Right ventricle myocardium superior (tissue), 1 donor: ENCODE data around the gene ATP8B2. TPM values are rescaled to one million over a fixed set of nuclear protein-coding genes. Genes with fewer than 3 reads are reported as not detected.
"Not testable (repeated sequence)": the region's sequence is repeated elsewhere in the genome, so short reads cannot be mapped to it uniquely, and the experiment has no call there.

Experiments used
- ATAC-seq: fragments of 200-7000 bp; cut with Tn5 transposase; one replicate; pipeline ENCODE4 v1.9.1; 2020; ENCODE audit warnings: mild to moderate bottlenecking; ENCODE audit not compliant: poor library complexity
- DNase-seq: peaks from one replicate; pipeline ENCODE4 v3.0.0-alpha.2; 2020
- intact Hi-C: fragments of 100-400 bp; cut with DNase I; formaldehyde crosslinking; loops from one replicate; pipeline ENCODE4 v1.11.2; 2022
- total RNA-seq: library from RNA; stranded (reverse); fragmentation: NEBNext Ultra II Directional; extraction: Animal tissue kit (Norgen Biotek cat#: 25700); gene quantifications from one replicate; pipeline ENCODE4 v1.2.1, GENCODE V29; 2021
- donor health status: DM: no; HTN: yes; CAD: no; lungs with severe emphysema.

ATP8B2 gene
- total RNA-seq, 1 donor from 2014 or later: 11.0 TPM

DNA sequence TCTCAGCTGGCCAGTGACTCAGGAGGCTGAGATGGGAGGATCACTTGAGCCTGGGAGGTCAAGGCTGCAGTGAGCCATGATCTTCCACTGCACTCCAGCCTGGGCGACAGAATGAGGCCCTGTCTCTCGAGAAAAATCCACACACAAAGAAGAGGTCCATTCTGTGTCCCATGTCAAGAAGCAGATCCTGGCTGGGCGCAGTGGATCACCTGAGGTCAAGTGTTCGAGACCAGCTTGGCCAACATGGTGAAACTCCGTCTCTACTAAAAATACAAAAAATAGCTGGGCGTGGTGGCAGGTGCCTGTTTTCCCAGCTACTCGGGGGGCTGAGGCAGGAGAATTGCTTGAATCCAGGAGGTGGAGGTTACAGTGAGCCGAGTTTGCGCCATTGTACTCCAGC, 16.0 kb downstream of the ATP8B2 start:
- intact Hi-C loops, DNase-seq, ATAC-seq: not testable (repeated sequence)

DNA sequence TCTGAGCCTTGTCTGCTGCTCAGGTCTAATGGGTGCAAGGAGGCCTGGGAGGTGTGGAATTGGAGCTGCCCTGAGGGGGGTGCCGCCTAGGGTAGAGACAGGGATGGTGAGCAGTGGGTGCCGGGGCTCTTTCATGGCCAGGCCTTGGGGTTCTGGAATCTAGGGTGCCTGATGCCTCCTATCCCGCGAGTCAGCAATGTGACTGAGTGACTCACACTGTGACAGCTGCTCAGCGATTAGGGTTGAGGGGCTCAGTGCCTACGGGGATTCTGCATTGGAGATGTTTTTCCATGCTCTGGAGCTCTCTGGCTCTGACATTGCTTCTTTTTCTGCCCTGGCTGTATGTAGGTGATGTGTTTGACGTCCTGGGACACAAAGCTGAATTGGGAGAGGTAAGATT, 16.8 kb downstream of the ATP8B2 start:
- DNase-seq (no peak), ATAC-seq (no peak)
- intact Hi-C loops: no loop called here

DNA sequence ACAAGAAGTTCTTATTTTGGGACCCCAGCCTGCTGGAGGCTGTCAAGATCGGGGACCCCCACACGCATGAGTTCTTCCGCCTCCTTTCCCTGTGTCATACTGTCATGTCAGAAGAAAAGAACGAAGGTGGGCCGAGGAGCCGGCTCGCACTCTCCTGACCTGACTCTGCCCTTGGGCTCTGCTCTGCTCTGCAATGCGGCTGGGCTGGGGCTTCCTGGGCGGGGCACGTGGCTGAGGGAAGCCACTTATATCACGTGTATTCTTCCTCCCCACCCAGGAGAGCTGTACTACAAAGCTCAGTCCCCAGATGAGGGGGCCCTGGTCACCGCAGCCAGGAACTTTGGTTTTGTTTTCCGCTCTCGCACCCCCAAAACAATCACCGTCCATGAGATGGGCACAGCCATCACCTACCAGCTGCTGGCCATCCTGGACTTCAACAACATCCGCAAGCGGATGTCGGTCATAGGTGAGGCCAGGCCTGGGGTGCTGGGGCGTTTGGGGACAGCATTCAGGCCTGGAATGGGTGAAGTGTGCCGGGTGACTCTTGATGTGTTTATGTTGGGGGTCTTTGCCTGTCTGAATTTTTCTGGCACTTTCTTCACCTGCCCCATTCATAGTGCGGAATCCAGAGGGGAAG, 17.6 kb downstream of the ATP8B2 start:
- intact Hi-C loops: no loop called here
- ATAC-seq (peak; percentile 44), DNase-seq (peak; percentile 65)

DNA sequence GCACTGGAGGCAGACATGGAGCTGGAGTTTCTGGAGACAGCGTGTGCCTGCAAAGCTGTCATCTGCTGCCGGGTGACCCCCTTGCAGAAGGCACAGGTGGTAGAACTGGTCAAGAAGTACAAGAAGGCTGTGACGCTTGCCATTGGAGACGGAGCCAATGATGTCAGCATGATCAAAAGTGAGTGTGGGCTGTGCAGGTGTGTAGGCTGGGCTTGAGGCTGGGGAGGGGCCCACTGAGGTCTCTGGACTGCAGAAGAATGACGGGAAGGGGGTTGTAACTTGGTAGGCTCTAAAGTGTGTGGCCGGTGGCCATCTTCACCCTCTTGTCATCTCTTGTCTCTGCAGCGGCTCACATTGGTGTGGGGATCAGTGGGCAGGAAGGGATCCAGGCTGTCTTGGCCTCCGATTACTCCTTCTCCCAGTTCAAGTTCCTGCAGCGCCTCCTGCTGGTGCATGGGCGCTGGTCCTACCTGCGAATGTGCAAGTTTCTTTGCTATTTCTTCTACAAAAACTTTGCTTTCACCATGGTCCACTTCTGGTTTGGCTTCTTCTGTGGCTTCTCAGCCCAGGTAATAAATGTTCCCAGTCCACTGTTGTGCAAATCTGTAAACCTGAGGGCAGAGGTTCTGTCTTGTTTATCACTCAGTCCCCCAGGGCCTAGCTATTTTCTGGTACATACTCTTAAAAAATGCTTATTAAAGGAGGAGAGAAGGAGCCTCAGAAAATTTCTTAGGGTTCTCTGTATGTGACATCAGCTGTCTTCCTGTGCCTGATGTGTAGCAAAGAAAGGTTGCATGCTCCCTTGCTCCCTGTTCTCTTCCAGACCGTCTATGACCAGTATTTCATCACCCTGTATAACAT, 19.9 kb downstream of the ATP8B2 start:
- intact Hi-C loops: no loop called here
- DNase-seq (peak; percentile 55), ATAC-seq (no peak)

DNA sequence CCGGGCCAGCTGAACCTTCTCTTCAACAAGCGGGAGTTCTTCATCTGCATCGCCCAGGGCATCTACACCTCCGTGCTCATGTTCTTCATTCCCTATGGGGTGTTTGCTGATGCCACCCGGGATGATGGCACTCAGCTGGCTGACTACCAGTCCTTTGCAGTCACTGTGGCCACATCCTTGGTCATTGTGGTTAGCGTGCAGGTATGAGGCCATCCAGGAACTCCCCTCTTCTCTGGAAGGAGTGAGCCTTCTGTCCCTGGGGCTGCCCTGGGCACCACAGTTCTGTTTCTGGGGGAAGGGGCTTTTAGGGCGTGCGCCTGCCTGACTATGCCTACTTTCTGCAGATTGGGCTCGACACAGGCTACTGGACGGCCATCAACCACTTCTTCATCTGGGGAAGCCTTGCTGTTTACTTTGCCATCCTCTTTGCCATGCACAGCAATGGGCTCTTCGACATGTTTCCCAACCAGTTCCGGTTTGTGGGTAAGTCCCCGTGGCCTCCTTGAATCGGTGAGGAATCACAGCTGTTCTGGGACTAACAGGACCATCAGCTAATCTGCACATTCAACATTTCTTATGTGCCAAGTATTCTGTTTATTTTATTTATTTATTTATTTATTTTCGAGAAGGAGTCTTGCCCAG, 21.1 kb downstream of the ATP8B2 start:
- intact Hi-C loops: no loop called here
- DNase-seq: peak; percentile 14
- no peak for ATAC-seq

DNA sequence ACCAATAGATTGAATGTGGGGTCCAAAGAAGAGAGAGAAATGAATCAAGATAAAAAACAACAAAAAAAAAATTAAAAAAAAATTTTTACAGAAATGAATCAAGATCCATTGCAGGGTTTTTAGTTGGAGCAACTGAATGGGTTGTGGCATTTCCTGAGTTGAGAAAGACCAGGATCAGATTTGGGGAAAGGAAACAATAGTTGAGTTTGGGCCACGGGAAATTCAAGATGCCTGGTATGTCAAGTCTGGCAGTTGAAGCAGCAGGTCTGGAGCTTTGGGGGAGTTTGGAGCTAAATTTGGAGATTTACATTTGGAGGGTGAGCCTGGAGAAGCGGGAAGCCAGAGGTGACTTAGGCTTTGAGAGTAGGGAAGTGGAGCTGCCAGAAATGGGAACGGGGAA, 22.6 kb downstream of the ATP8B2 start:
- intact Hi-C loops: no loop called here
- DNase-seq: no peak
- ATAC-seq: no peak

DNA sequence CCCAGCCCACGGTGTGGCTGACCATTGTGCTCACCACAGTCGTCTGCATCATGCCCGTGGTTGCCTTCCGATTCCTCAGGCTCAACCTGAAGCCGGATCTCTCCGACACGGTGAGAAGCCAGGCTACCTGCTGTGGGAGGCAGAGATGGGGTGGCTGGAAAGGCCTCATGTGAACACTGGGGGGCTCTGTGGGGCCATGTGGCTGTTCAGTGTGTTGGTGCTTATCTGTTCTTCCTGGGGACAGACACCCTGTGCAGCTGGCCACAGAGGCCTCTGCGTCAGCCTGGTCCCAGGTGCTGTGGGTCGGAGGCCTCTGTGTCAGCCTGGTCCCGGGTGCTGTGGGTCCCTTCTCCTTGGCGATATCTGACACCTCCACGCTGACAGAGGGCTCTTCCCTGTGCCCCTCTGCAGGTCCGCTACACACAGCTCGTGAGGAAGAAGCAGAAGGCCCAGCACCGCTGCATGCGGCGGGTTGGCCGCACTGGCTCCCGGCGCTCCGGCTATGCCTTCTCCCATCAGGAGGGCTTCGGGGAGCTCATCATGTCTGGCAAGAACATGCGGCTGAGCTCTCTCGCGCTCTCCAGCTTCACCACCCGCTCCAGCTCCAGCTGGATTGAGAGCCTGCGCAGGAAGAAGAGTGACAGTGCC, 23.2 kb downstream of the ATP8B2 start:
- DNase-seq (no peak), ATAC-seq (no peak)
- intact Hi-C loops: no loop called here

DNA sequence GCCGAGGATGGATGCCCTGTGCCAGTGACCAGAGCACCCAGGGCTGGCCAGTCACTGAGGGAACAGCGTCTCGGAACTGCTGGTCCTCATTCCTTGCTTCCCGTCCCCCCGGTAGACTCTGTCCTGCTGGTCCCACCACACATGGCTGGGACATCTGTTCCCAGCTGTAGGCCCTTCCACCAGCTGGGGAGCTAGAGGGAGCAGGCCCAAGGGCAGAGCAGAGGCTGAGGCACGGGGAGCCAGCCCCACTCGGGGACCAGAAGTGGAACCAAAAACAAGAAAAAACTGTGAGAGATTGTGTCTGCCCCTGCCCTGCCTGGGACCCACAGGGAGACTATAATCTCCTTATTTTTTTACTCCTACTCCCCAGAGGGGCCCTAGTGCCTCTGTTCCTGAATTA, 23.8 kb downstream of the ATP8B2 start:
- intact Hi-C loops: no loop called here
- no peak for DNase-seq
- ATAC-seq: peak; percentile 7

DNA sequence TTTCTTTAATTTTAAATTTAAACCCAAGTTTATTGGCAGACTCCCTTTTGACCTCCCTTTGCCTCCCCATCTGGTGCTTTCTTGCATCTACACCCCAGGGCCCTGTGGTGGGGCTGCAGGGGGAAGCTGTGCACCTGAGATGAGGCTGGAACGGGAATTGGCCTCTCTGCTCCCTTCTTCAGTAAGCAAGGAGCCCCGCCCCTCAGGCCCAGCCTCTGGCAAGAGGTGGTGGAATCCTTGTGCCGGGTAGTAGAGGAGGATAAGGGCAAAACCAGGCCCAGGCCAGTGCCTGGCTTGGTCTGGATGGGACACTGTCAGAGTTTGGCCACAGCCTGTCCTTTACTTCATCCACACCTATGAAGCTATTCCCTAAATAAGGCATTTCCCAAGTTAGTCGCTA, 25.1 kb downstream of the ATP8B2 start:
- intact Hi-C loops: no loop called here
- DNase-seq: no peak

DNA sequence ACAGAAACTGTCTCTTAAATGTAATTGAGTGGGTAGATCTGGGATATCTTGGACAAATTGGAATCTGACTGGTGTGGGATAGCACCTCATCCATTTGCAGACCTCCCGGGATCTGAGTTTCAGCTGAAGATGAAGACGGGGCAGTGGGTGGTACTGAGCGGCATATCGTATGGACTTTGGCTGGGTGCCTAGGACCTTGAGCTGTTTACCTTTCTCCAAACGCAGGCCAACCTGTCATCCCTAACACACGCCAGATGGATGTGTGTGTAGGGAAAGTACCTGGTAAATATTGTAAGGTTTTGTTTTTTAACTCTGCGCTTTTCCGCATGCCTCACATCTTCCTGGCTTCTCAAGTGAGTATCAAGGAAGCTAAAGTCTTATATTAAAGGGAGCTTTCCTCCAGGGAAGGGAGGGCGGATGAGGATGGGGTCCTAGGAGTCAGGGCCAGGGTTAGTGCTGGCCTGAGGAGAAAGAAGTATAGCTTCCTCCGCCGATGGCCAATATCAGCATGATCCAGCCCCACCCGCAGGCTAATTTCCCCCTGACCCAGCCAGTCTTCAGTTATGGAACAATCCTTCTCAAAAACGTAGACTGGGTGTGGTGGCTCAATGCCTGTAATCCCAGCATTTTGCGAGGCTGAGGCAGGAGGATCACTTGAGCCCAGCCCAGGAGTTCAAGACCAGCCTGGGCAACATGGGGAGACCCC, 26.2 kb downstream of the ATP8B2 start:
- intact Hi-C loops: no loop called here
- no peak for ATAC-seq
- no peak for DNase-seq

More for the DNA sequence above, 25.1 kb downstream of the ATP8B2 start:
- ATAC-seq: no peak

DNA sequence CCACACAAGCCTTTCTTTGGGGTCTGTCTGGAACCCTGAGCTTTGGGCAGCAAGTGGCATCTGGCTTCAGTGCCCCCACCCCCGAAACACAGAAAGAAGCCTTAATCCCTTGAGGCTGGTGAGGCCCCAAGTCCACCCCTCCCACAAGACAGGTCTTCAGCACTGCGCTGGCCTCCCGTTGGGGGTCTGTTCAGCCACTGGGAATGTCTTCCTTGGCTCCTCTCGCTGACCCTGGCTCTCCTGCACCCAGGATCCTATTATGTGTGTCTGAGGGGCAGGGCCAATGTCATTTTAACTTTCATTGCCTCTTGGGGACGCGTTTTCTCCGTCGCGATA, 26.9 kb downstream of the ATP8B2 start:
- no peak for ATAC-seq
- intact Hi-C loops: no loop called here

DNA sequence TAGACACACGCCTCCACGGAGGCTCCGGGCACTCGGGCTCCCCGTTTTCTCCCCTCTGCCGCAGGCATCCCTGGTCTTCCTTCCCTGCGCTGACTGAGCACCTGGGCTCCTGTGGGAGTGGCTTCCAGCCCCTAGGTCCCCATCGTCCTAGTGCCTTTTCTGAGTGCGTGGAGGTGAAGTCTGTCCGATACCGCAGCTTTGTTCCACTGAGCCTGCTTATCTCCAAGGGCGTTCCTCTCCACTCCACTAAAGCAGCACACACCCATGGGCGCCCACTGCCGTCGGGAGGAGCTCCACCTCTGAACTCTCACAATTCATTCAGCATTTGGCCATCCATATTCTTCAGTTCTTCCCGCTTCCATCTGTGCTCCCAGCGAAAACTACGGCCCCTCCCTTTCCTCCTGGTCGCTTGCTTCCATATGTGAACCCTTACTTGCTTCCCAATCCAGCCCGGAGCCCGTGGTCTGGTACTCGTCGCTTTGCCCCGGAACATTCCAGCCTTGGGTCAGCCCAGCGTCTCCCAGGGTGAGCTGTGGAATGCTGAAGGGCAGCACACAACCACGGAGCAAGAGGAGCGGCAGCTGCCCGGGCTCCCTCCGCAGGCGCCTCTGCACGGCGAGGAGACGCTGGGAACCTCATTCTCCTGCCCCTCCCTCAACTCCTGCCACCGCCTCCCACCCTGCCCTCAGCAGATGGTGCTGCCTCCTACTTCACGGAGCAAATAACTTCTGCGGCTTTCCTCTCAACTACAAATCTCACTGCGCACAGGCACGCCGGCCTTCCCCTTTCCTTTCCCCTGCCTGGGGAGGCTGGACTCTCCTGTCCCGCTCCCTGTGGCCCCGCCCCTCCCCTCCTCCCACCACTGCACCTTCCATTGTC, 27.5 kb downstream of the ATP8B2 start:
- peak; percentile 63 for DNase-seq
- intact Hi-C loops: no loop called here
- ATAC-seq: peak; percentile 67

More for the DNA sequence above, 26.9 kb downstream of the ATP8B2 start:
- no peak for DNase-seq

DNA sequence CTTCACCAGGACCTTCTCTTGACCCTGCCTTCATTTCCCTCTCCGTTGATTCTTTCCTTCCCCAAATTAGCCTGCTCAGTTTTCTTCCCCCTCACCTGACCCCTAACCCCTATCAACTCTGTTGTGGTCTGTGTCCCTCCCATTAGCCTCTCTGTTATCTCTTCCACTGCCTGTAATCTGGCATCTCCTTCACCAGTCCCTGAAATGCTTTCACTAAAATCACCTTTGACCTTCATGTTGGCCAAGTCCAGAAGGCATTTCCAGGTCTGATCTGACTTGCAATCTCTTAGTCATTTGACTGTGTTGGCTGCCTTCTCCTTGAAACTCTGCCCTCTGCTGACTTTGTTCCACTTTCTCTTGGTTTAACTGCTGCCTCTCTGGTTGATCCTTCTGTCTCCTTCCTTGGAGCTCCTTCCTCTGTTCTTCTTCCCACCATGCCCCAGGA, 28.2 kb downstream of the ATP8B2 start:
- DNase-seq (no peak), ATAC-seq (peak; percentile 60)
- intact Hi-C loops: no loop called here

DNA sequence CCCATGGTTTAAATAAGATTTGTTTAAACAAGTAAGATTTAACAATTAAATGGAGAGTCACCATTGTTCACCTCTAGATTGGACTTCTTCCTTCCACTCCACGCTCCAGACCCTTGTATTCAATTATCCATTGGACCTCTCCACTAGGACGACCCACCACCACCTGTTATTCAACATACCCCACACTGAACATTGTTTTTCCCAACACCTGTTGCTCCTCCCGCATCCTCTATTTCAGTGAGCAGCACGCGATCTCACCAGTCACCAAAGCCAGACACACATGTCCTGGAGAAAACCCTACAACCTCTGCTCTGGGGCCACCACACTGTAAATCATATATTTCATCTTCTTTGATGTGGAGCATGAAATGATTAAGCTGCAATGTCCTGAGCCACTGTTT, 28.6 kb downstream of the ATP8B2 start:
- ATAC-seq (no peak), DNase-seq (no peak)
- intact Hi-C loops: no loop called here

DNA sequence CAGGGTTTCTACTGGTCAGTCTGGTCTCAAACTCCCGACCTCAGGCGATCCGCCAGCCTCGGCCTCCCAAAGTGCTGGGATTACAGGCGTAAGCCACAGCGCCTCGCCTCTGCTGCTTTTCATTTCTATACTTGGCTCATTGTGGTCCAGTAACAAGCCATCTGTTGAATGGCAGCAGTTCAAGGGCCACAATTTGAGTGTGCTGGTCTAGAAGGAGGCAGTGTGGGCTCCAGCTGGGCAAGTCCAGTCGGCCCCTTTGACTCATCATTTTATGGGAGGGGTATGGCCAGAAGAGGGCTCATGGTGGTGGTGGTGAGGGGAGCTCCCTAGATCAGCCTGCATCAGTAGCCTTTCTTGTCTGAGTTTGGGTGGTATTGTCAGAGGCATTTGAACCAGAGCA, 33.2 kb downstream of the ATP8B2 start:
- intact Hi-C loops: no loop called here
- ATAC-seq (no peak), DNase-seq (no peak)

DNA sequence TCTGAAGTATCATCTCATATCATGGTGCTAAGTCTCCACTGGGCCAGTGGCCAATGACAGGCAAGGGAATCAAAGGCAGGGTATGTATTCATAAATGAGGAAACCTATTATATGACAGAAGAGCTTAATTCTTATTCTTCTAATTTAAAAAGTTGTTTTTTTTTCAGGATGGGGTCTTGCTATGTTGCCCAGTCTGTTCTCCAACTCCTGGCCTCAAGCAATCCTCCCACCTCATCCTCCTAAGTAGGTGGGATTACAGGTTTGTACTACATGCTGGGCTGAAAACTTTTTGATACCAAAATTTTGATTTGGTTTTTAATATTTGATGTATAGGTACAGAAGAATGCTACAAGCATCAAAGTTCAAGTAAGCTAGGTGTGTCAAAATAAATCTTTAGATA, 35.0 kb downstream of the ATP8B2 start:
- no peak for ATAC-seq
- DNase-seq: no peak
- intact Hi-C loops: no loop called here

DNA sequence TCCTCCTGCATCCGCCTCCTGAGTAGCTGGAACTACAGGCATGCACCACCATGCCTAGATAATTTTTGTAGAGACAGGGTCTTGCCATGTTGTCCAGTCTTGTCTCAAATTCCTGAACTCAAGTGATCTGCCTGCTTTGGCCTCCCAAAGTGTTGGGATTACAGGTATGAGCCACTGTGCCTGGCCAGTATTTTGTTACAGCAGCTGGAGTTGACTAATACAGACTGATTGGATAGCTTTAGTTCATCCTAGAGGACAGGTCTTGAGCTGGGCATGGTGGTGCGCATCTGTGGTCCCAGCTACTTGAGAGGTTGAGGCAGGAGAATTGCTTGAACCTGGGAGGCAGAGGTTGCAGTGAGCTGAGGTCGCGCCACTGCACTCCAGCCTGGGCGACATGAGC, 35.6 kb downstream of the ATP8B2 start:
- ATAC-seq, DNase-seq, intact Hi-C loops: not testable (repeated sequence)

DNA sequence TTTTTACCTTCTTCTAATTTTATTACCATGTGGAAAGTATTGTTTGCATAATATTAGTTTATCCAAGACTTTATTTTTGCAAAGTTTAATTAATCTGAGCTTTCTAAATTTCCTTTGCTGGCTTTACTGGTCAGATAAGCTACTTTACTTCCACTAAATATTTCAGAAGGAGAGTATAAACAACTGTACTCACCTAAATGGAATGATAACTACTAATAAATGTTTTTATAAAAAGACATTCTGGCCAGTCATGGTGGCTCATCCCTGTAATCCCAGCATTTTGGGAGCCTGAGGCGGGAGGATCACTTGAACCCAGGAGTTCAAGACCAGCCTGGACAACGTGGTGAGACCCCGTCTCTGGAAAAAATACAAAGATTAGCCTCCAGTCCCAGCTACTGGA, 36.0 kb downstream of the ATP8B2 start:
- ATAC-seq: no peak
- DNase-seq: no peak
- intact Hi-C loops: no loop called here
